Fibroblast of lung (primary cell): ENCODE results near the gene ERCC2. TPM values are rescaled to one million over a fixed set of nuclear protein-coding genes. Genes with fewer than 3 reads are reported as not detected.
A peak's percentile ranks its signal among the peaks of the same experiment; 100 is the strongest.

ENCODE experiments used
- DNase-seq, 2 donors: peaks; one replicate each; pipeline versions ENCODE4 v3.0.0 to v3.0.0-alpha.2; 2010; ENCODE audit warnings: low read depth in 2 of 2
- H2AFZ ChIP-seq: 2 replicates; pipeline ENCODE4 v1.5.1; 2012; ENCODE audit warnings: low read length, control low read depth, inconsistent platforms
- H3K27ac ChIP-seq: 2 replicates; pipeline ENCODE4 v1.5.1; 2011; ENCODE audit warnings: low read length, control low read depth; ENCODE audit not compliant: insufficient read depth
- H3K27me3 ChIP-seq: 2 replicates; pipeline ENCODE4 v1.5.1; 2011; ENCODE audit warnings: mild to moderate bottlenecking, low read length; ENCODE audit not compliant: control insufficient read depth, insufficient read depth
- H3K36me3 ChIP-seq: 2 replicates; pipeline ENCODE4 v1.5.1; 2011; ENCODE audit warnings: low read length; ENCODE audit not compliant: control insufficient read depth, insufficient read depth
- H3K4me1 ChIP-seq: 2 replicates; pipeline ENCODE4 v1.5.1; 2011; ENCODE audit warnings: low read length; ENCODE audit not compliant: control insufficient read depth, insufficient read depth; ENCODE audit errors: extremely low read depth
- H3K4me2 ChIP-seq: 2 replicates; pipeline ENCODE4 v1.5.1; 2011; ENCODE audit warnings: low read length, control low read depth; ENCODE audit not compliant: insufficient read depth; ENCODE audit errors: extremely low read depth
- H3K4me3 ChIP-seq, 4 experiments: fragments of 200-600 bp in 1 of 4; sonication (generic) in 1 of 4; replicated peaks in 1 of 4; 2 replicates each; pipeline ENCODE4 v1.5.1; 2011 to 2016; ENCODE audit warnings: low read length in 4 of 4, low read depth in 3 of 4, mild to moderate bottlenecking in 3 of 4, control low read depth in 2 of 4, inconsistent platforms in 1 of 4, mixed read lengths in 1 of 4; ENCODE audit not compliant: insufficient read depth in 1 of 4; ENCODE audit errors: control extremely low read depth in 1 of 4
- H3K79me2 ChIP-seq: 2 replicates; pipeline ENCODE4 v1.5.1; 2012; ENCODE audit warnings: mild to moderate bottlenecking, low read length, inconsistent platforms; ENCODE audit not compliant: control insufficient read depth, insufficient read depth
- H3K9ac ChIP-seq: 2 replicates; pipeline ENCODE4 v1.5.1; 2011; ENCODE audit warnings: mild to moderate bottlenecking, low read length, control low read depth; ENCODE audit not compliant: insufficient read depth
- H3K9me3 ChIP-seq: 2 replicates; pipeline ENCODE4 v1.5.1; 2012; ENCODE audit warnings: low read depth, low read length; ENCODE audit not compliant: control insufficient read depth, insufficient read depth
- H4K20me1 ChIP-seq: 2 replicates; pipeline ENCODE4 v1.5.1; 2011; ENCODE audit warnings: low read length; ENCODE audit not compliant: control insufficient read depth, insufficient read depth; ENCODE audit errors: extremely low read depth
- CTCF ChIP-seq, 2 donors: IDR thresholded peaks in 1 of 2; conservative IDR thresholded peaks in 1 of 2; 1 replicate in 1 of 2; 2 replicates in 1 of 2; pipeline ENCODE4 v1.5.1; 2011 to 2012; ENCODE audit warnings: low read length in 2 of 2, control low read depth in 1 of 2, inconsistent platforms in 1 of 2, low read depth in 1 of 2, mild to moderate bottlenecking in 1 of 2
- EZH2 ChIP-seq: IDR thresholded peaks from 2 replicates; pipeline ENCODE4 v1.5.1; 2012; ENCODE audit warnings: low read length, control low read depth, mild to moderate bottlenecking; ENCODE audit errors: missing control alignments
- polyA plus RNA-seq, 2 donors: library from polyadenylated mRNA; depleted of rRNA in 1 of 2; stranded (reverse) in 1 of 2; unstranded in 1 of 2; fragments of >200 nt; gene quantifications; 2 replicates each; pipeline ENCODE4 v1.2.1, GENCODE V29; 2011 to 2012; ENCODE audit warnings: missing spikeins in 1 of 2
- total RNA-seq: library from RNA; depleted of rRNA; stranded (reverse); fragments of >200 nt; gene quantifications from 2 replicates; pipeline ENCODE4 v1.2.1, GENCODE V29; 2014

ERCC2 gene
- total and polyA plus RNA-seq, 2 donors (not counting 1 experiment from before 2014, with no cell fraction given), result 21.6 to 57.1 TPM

GRCh38 chr19:45404557-45405434 is 34.4 kb upstream of the ERCC2 start, which contains the start of gene PPP1R13L:
Gene PPP1R13L (minus strand): TSS chr19:45405069. CDS start chr19:45398318, 6,751 bp downstream.
- peaks cover 6% of the 10 kb centered on the region for H3K79me2 ChIP-seq
- H2AFZ ChIP-seq, result peak within 1 kb of the TSS; percentile 92
- peak within 1 kb of the TSS; percentile 98 for H3K4me2 ChIP-seq
- H3K27ac ChIP-seq, result peak within 1 kb of the TSS; percentile 98
- H3K9ac ChIP-seq, result peak within 1 kb of the TSS; percentile 90
- H3K4me1 ChIP-seq, result peaks cover 8% of the 10 kb centered on the region
- peak within 1 kb of the TSS; percentile 68 to 96 (median 94) for H3K4me3 ChIP-seq
- H3K36me3 ChIP-seq, result no peaks in the 10 kb centered on the region
- H3K9me3 ChIP-seq, result no peaks in the 10 kb centered on the region
- no peaks in the 10 kb centered on the region for H4K20me1 ChIP-seq
- TF ChIP-seq EZH2 (no peak), CTCF (conservative IDR thresholded peaks at IDR 0.05 in 1 of 2, IDR thresholded peaks at IDR 0.05 in 1 of 2; ENCODE audit: low read depth in 1 of 2, low read length in 2 of 2) (no peak)
- no peaks in the 10 kb centered on the region for H3K27me3 ChIP-seq
- DNase-seq, result peak; percentile 53 to 82

DNA sequence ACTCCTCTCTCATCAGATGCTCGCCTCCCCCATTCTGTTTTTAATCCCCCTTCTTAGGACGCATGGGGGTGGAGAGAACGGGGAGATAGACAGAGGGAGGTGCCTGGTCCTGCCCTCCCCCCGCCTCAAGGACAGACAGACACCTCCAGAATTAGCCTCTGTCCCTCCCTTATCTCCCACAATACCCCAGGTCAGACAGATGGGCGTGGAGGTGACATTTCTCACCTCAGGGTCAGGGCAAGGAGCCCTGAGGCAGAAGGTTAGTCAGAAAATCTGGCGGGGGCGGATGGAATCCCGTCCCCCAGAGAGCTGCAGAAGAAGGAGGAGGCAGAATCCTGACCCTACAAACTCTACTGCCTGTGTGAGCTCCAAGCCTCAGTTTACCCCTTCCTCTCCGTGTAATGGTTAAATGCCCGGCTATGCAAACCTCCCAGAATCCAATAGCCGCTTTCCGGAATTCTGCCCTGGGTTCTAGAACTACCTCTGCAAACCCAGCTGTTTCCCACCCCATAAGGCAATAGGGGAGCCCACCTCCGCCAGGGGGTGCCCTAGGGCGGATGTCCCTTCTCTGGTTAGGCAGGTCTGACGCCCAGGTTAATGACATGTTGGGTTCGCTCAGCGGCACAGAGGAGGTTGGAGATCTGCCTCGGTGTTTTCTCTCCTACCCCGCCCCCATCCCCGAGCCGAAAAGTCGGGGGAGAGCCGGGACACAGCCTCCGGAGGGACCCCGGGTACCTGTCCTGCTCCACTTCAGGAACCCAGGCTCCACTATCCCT is 33.6 kb upstream of the ERCC2 start:
- Histone ChIP-seq H3K4me2 (peak overlapping the region; percentile 20), H3K4me3 (peak overlapping the region in 2 of 4 experiments; percentile 93 to 96), H4K20me1 (no peaks in the 10 kb centered on the region), H3K9ac (no peak overlapping the region), H3K27me3 (no peaks in the 10 kb centered on the region), H3K9me3 (no peaks in the 10 kb centered on the region), H3K79me2 (peaks cover 6% of the 10 kb centered on the region), H3K36me3 (no peaks in the 10 kb centered on the region), H2AFZ (no peak overlapping the region), H3K27ac (no peak overlapping the region), H3K4me1 (peaks cover 8% of the 10 kb centered on the region)
- peak; percentile 34 to 49 for TF ChIP-seq CTCF (conservative IDR thresholded peaks at IDR 0.05 in 1 of 2, IDR thresholded peaks at IDR 0.05 in 1 of 2; ENCODE audit: low read depth in 1 of 2, low read length in 2 of 2)
- no peak for TF ChIP-seq EZH2
- DNase-seq, result no peak

DNA sequence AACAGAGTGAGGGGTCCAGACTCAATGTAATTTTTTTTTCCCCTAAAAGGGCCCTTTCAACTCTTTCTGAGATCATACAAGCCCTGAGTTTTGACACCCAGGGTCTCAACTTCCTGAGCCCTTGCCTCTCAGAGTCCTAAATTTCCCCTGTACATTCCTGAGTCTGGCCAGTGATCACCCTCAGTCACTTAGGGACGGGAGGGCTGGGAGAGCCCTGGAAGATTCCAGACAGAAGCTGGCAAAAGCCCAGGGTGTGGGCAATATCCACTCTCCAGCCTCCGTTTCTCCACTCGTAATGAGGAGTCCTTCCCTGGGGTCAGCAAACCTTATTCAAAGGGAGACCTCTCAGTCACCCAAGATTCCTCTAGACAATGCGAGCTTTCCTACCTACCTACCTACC is 32.9 kb upstream of the ERCC2 start:
- Histone ChIP-seq H4K20me1 (no peaks in the 10 kb centered on the region), H3K27ac (no peak overlapping the region), H3K4me3 (no peak overlapping the region), H3K36me3 (no peaks in the 10 kb centered on the region), H3K4me1 (peaks cover 8% of the 10 kb centered on the region), H3K4me2 (no peak overlapping the region), H3K27me3 (no peaks in the 10 kb centered on the region), H2AFZ (no peak overlapping the region), H3K79me2 (peaks cover 6% of the 10 kb centered on the region), H3K9ac (no peak overlapping the region), H3K9me3 (no peaks in the 10 kb centered on the region)
- DNase-seq, result no peak
- TF ChIP-seq EZH2 (no peak), CTCF (conservative IDR thresholded peaks at IDR 0.05 in 1 of 2, IDR thresholded peaks at IDR 0.05 in 1 of 2; ENCODE audit: low read depth in 1 of 2, low read length in 2 of 2) (no peak)
